ENCODE results near the gene INO80D.

GRCh38 chr2:206112108-206112507, 26.1 kb upstream of the INO80D start:
- no peak for TF ChIP-seq CTCF (IDR thresholded peaks at IDR 0.05)
- TF ChIP-seq POLR2A (IDR thresholded peaks at IDR 0.05): no peak

Data from testis (tissue), 2 donors.